Keratinocyte (primary cell): ENCODE measurements around the gene GLT8D2. TPM values are rescaled to one million over a fixed set of nuclear protein-coding genes. Genes with fewer than 3 reads are reported as not detected.

ENCODE experiments used
- DNase-seq: peaks from one replicate; pipeline ENCODE4 v3.0.0-alpha.2; 2011; ENCODE audit warnings: low read depth, missing footprints, low spot score
- FAIRE-seq: peaks from 2 replicates; lab custom pipeline; 2011; peaks lifted over from hg19 to GRCh38; lab: Jason Lieb, UNC
- H2AFZ ChIP-seq: 2 replicates; pipeline ENCODE4 v1.6.0; 2012; ENCODE audit warnings: low read length, control low read depth, inconsistent platforms; ENCODE audit not compliant: control insufficient read depth
- H3K27ac ChIP-seq: 2 replicates; pipeline ENCODE4 v1.5.1; 2011; ENCODE audit warnings: low read length; ENCODE audit not compliant: control insufficient read depth, insufficient read depth
- H3K27me3 ChIP-seq: 3 replicates; pipeline ENCODE4 v1.6.0; 2011; ENCODE audit warnings: low read length; ENCODE audit not compliant: control insufficient read depth, insufficient read depth; ENCODE audit errors: extremely low read depth
- H3K36me3 ChIP-seq, 2 experiments: 2 replicates in 1 of 2; 3 replicates in 1 of 2; pipeline ENCODE4 v1.5.1; 2011; ENCODE audit warnings: low read length in 2 of 2, mild to moderate bottlenecking in 1 of 2; ENCODE audit not compliant: control insufficient read depth in 2 of 2, insufficient read depth in 2 of 2; ENCODE audit errors: extremely low read depth in 1 of 2
- H3K4me1 ChIP-seq: 3 replicates; pipeline ENCODE4 v1.5.1; 2011; ENCODE audit warnings: low read length; ENCODE audit not compliant: control insufficient read depth, insufficient read depth; ENCODE audit errors: extremely low read depth
- H3K4me2 ChIP-seq: 3 replicates; pipeline ENCODE4 v1.6.0; 2011; ENCODE audit warnings: low read depth, low read length; ENCODE audit not compliant: control insufficient read depth, insufficient read depth; ENCODE audit errors: extremely low read depth
- H3K4me3 ChIP-seq, 3 experiments: fragments of 200-600 bp in 1 of 3; sonication (generic) in 1 of 3; 2 replicates in 2 of 3; 3 replicates in 1 of 3; pipeline ENCODE4 v1.5.1; 2011 to 2016; ENCODE audit warnings: low read length in 3 of 3, mild to moderate bottlenecking in 3 of 3, control low read depth in 2 of 3, inconsistent platforms in 1 of 3, low read depth in 1 of 3, mixed read lengths in 1 of 3, mixed run types in 1 of 3, moderate library complexity in 1 of 3; ENCODE audit not compliant: control insufficient read depth in 2 of 3, insufficient read depth in 2 of 3; ENCODE audit errors: extremely low read depth in 1 of 3
- H3K79me2 ChIP-seq: 2 replicates; pipeline ENCODE4 v1.6.0; 2012; ENCODE audit warnings: low read length; ENCODE audit not compliant: control insufficient read depth, insufficient read depth
- H3K9ac ChIP-seq: 3 replicates; pipeline ENCODE4 v1.6.0; 2011; ENCODE audit warnings: low read length; ENCODE audit not compliant: control insufficient read depth, insufficient read depth; ENCODE audit errors: extremely low read depth
- H3K9me1 ChIP-seq: 3 replicates; pipeline ENCODE4 v1.6.0; 2011; ENCODE audit warnings: low read length; ENCODE audit not compliant: control insufficient read depth, insufficient read depth; ENCODE audit errors: extremely low read depth
- H3K9me3 ChIP-seq: 2 replicates; pipeline ENCODE4 v1.5.1; 2012; ENCODE audit warnings: low read depth, low read length; ENCODE audit not compliant: control insufficient read depth
- H4K20me1 ChIP-seq: 3 replicates; pipeline ENCODE4 v1.6.0; 2011; ENCODE audit warnings: low read length; ENCODE audit not compliant: control insufficient read depth, insufficient read depth; ENCODE audit errors: extremely low read depth
- CTCF ChIP-seq, 3 experiments: IDR thresholded peaks in 1 of 3; conservative IDR thresholded peaks in 1 of 3; optimal IDR thresholded peaks in 1 of 3; 2 replicates in 2 of 3; 3 replicates in 1 of 3; pipeline versions ENCODE3 to v1.5.1; 2011; ENCODE audit warnings: low read length in 3 of 3, mild to moderate bottlenecking in 3 of 3, moderate library complexity in 2 of 3, control low read depth in 1 of 3, inconsistent platforms in 1 of 3; ENCODE audit not compliant: insufficient read depth in 2 of 3; ENCODE audit errors: extremely low read depth in 1 of 3
- EZH2 ChIP-seq: IDR thresholded peaks from one replicate; pipeline ENCODE4 v1.6.1; 2012; ENCODE audit warnings: inconsistent platforms, mild to moderate bottlenecking, low read length, moderate library complexity
- dilution Hi-C: fragments of 300-500 bp; cut with MboI; formaldehyde crosslinking; loops from one replicate; pipeline ENCODE4 v1.7.0; 2020; ENCODE audit warnings: low sequenced_read_pairs; ENCODE audit not compliant: extremely low pct_ligation_motif_present
- polyA plus RNA-seq, 5 experiments: library from polyadenylated mRNA; depleted of rRNA in 3 of 5; stranded (reverse) in 3 of 5; stranded (forward) in 1 of 5; unstranded in 1 of 5; fragments of >200 nt; gene quantifications; 1 replicate in 1 of 5; 2 replicates in 3 of 5; 3 replicates in 1 of 5; pipeline versions ENCODE4 v1.2.1 to v1.2.3, GENCODE V29; 2011 to 2012; ENCODE audit warnings: missing spikeins in 2 of 5, low read depth in 1 of 5, low replicate concordance in 1 of 5

The GLT8D2 gene
- polyA plus RNA-seq, 1 donor (not counting 4 experiments of a cell fraction or from before 2014, with no cell fraction given), result 1.4 TPM

- DNase-seq (no peak), FAIRE-seq (no peak)
- Histone ChIP-seq H4K20me1 (no peaks in the 10 kb centered on the region), H3K9me1 (no peaks in the 10 kb centered on the region), H3K27ac (no peak overlapping the region), H3K9me3 (no peaks in the 10 kb centered on the region), H3K79me2 (no peaks in the 10 kb centered on the region), H3K4me1 (no peaks in the 10 kb centered on the region), H3K36me3 (no peaks in the 10 kb centered on the region), H2AFZ (no peak overlapping the region), H3K9ac (no peak overlapping the region), H3K4me3 (no peak overlapping the region), H3K4me2 (no peak overlapping the region), H3K27me3 (peaks cover 4% of the 10 kb centered on the region)
- dilution Hi-C loops, result no loop called here
- TF ChIP-seq EZH2 (no peak), CTCF (optimal IDR thresholded peaks at IDR 0.05 in 1 of 3, IDR thresholded peaks at IDR 0.05 in 1 of 3, conservative IDR thresholded peaks at IDR 0.05 in 1 of 3; ENCODE audit: extremely low read depth in 1 of 3, insufficient read depth in 2 of 3, low read length in 3 of 3) (no peak)
Measured at GRCh38 chr12:103997286-103997900, 52.6 kb downstream of the GLT8D2 start.

GRCh38 chr12:103996595-103996994 is 53.4 kb downstream of the GLT8D2 start:
- Histone ChIP-seq H3K4me2 (no peak overlapping the region), H3K36me3 (no peaks in the 10 kb centered on the region), H3K27me3 (no peaks in the 10 kb centered on the region), H3K27ac (no peak overlapping the region), H3K9me3 (no peaks in the 10 kb centered on the region), H3K4me3 (no peak overlapping the region), H3K9me1 (no peaks in the 10 kb centered on the region), H3K4me1 (no peaks in the 10 kb centered on the region), H3K79me2 (no peaks in the 10 kb centered on the region), H4K20me1 (no peaks in the 10 kb centered on the region), H3K9ac (no peak overlapping the region), H2AFZ (no peak overlapping the region)
- no peak for DNase-seq
- TF ChIP-seq CTCF (optimal IDR thresholded peaks at IDR 0.05 in 1 of 3, IDR thresholded peaks at IDR 0.05 in 1 of 3, conservative IDR thresholded peaks at IDR 0.05 in 1 of 3; ENCODE audit: extremely low read depth in 1 of 3, insufficient read depth in 2 of 3, low read length in 3 of 3) (no peak), EZH2 (no peak)
- no peak for FAIRE-seq
- dilution Hi-C loops, result no loop called here
